ENCODE results near the gene TSKU.
"Not testable (repeated sequence)": the region's sequence is repeated elsewhere in the genome, so short reads cannot be mapped to it uniquely, and the experiment has no call there.

The TSKU gene

DNA sequence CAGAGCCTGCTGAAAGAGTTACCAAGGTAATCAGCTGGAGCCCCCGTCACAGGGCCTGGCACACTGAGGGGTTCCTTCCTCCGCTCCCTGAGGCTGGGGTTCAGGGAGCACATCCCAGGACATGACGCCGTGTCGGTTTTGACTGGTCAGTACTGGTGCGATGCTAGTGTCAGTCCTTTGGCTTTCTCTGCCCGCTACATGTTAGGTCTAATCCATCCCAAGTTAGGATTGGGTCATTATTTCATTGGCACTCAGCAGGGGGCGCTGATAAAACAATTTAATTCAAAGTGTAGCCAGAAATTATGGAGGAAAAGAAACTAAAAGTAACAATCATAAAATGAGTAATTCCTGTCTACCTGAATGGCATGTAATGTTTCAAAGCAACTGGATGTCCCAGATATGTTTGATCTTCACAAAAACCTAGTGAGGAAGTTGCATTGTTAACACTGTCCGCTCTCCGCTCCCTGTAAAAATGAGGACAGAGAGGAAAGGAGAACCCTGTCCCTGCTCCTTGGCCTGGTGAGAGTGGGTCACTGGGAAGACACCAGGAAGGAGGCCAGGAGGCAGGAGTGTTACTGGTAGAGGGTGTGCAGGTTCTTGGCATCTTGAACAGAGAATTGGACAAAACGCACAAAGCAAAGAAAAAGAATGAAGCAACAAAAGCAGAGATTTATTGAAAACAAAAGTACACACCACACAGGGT lies 27.1 kb downstream of the TSKU start:
- DNase-seq: peak; percentile 67
- in situ Hi-C loops (cut with MboI; ENCODE audit: low pct_unique_long_range_greater_than_20kb, low sequenced_read_pairs): no loop called here

DNA sequence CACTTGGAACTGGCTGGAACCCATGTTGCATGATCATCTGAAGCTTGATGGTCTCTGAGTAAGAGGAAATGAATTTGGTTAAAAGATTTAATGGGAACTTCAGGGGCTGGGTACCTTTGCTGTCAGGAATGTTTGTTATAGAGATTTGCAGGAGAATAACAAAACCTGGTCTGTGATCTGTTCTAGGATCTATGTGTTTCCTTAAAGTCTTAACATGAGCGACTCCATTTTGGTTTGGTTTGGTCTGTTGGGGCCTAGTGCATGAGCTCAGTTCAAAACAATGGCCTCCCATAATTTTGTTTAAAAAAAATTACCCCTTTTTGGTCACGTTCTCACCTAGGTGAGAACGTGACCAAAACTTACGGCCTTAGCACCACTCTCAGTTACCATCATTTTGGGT lies 28.1 kb downstream of the TSKU start:
- no peak for DNase-seq
- in situ Hi-C loops (cut with MboI; ENCODE audit: low pct_unique_long_range_greater_than_20kb, low sequenced_read_pairs): no loop called here

DNA sequence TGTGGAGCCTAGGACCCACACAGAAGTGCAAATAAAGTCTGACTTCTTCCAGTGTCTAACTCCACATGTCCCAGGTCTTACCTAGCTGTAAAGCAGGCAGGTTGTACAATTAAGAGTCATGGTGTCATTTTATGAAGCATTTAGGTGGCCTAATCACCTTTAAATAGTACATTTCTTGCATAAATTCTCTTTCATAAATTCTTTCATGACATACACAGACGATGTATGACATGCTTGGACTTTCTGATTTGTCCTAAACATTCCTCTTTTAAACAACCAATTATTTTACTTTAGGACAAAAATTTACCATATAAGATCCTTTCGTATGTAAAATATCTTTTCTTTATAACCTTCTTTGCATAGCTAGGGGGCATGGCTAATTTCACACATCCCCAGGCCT lies 31.3 kb downstream of the TSKU start:
- in situ Hi-C loops (cut with MboI; ENCODE audit: low pct_unique_long_range_greater_than_20kb, low sequenced_read_pairs): no loop called here
- DNase-seq: no peak

DNA sequence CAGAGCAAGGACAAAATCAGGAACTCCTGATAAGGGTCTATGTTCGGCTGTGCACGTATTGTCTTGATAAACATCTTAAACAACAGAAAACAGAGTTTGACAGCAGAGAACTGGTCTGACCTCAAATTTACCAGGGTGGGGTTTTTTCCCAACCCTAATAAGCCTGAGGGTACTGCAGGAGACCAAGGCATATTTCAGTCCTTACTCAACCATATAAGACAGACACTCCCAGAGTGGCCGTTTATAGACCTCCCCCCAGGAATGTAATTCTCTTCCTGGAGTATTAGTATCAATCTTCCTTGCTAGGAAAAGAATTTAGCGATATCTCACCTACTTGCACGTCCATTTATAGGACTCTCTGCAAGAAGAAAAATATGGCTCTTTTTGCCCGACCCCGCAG lies 32.5 kb downstream of the TSKU start:
- DNase-seq; in situ Hi-C loops (cut with MboI; ENCODE audit: low pct_unique_long_range_greater_than_20kb, low sequenced_read_pairs): not testable (repeated sequence)

DNA sequence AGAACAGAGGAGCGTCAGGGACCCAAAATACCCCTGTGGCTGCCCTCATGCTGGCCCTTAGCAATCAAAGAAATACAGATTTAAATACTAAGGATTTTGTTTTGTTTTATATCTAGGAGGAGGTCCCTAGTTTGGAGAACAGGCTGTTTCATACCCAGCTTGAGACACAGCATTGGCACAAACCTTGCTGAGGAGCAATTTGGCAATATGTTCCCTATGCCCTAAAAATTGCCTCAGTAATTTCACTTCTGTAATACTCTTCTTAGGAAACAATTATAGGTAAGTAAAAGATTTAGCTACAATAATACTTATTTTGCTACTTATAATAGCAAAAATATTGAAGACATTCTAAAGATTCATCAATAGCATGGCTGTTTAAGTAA lies 37.0 kb downstream of the TSKU start:
- in situ Hi-C loops (cut with MboI; ENCODE audit: low pct_unique_long_range_greater_than_20kb, low sequenced_read_pairs): no loop called here
- no peak for DNase-seq

DNA sequence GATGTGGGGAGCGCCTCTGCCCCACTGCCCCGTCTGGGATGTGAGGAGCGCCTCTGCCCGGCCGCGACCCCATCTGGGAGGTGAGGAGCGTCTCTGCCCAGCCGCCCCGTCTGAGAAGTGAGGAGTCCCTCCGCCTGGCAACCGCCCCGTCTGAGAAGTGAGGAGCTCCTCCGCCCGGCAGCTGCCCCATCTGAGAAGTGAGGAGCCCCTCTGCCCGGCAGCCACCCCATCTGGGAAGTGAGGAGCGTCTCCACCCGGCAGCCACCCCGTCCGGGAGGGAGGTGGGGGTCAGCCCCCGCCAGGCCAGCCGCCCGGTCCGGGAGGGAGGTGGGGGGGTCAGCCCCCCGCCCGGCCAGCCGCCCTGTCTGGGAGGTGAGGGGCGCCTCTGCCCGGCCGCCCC lies 38.2 kb downstream of the TSKU start:
- DNase-seq; in situ Hi-C loops (cut with MboI; ENCODE audit: low pct_unique_long_range_greater_than_20kb, low sequenced_read_pairs): not testable (repeated sequence)

DNA sequence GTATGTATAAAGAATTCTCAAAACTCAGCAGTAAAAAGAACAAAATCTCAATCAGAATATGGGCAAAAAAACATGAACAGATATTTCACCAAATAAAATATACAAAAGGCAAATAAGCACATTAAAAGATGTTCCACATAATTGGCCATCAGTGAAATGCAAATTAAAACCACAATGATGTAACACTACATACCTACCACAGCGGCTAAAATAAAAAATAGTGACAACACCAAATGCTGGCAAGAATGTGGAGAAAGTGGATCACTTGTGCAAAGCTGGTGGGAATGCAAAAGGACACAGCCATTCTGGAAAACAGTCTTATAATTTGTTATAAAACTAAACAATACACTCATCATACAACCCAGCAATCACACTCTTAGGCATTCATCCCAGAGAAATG lies 39.2 kb downstream of the TSKU start:
- DNase-seq: no peak
- in situ Hi-C loops (cut with MboI; ENCODE audit: low pct_unique_long_range_greater_than_20kb, low sequenced_read_pairs): no loop called here

DNA sequence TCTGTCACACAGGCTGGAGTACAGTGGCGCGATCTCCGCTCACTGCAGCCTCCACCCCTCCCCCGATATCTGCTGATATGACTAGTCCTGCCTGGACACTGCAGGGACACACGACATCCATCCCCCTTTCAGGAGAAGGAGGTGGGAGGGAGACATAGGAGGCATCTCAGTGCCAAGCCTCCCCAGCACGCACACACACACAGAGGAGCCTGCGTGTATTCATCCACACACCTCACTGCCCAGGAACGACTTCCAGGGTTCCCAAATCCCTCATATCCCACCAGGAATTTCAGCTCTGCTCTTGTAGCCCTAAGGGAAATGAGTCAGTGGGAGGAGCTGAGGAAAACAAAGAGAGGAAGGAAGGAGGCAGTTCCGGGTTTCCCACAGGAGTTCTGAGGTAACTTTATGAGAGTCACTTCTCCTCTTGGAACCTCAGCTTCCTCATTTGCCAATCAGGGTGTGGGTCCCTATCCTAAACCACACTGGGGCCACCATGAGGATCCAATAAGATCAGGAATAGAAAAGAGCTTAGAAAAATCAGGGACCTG lies 40.4 kb downstream of the TSKU start:
- in situ Hi-C loops (cut with MboI; ENCODE audit: low pct_unique_long_range_greater_than_20kb, low sequenced_read_pairs): no loop called here
- DNase-seq: peak; percentile 66

DNA sequence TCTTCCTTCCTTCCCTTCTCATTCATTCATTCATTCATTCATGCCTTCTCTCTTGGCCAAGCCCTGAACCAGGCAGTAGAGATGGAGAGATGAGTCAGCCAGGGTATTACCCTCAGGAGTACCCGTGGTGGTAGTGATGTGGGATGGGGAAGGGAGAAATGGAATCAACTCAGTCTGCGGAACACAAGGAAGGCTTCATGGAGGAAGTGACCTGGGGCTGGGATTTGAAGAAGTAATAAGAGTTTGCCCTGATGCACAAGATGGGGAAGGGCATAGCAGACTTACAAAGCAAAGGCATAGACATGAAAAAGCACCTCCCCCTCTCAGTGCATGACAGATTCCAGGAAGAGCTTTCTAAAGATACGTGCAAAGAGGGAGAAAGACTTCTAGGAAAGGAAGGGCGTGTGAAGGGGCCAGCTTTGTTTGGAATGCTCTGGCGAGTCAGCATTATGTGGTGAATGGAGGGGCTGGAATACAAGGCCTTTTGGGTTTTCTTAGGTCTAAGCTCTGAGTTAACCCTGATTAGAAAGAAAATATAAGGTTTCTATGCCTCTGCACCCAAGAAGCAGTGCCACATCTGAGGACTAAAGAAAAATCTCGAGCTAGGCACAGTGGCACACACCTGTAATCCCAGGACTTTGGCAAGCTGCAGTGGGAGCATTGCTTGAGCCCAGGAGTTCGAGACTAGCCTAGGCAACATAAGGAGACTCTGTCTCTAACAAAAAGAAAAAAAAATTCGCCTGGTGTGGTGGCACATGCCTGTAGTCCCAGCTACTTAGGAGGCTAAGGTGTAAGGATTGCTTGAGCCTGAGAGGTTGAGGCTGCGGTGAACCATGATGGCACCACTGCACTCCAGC lies 41.2 kb downstream of the TSKU start:
- in situ Hi-C loops (cut with MboI; ENCODE audit: low pct_unique_long_range_greater_than_20kb, low sequenced_read_pairs): no loop called here
- peak; percentile 70 for DNase-seq

DNA sequence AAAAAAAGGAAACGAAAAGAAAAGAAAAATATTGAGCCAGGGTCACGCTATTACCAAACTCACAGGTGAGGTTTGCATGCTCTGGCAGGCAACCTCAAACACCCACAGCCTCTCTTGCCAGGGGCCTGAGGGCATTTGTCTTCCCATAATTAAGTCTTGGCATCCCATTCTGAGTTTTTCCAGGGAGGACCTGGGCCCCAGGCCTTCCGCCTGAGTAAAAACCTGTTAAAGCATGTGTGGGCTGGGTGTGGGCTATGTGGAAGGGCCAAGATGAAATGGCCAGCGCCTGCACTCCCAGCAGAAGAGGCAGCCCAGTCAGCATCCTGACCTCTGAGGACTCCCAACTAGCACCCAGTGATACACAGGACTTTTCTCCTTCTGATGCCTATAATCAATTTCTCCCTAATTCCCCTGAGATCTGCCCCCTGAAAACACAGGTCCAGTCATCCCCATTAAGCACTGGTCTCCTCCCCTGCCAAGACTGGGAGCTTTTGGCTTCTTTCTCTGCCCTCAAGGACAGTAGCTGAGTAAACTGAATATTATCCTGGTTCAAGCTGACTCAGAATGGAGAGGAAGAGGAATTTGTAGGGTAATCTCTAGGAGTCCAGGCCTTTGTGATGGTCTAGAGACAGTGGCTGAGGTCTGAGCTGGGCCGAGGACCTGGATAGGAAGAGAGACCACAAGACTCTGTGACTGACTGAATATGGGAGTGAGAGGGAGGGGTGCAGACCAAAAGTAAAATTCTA lies 42.0 kb downstream of the TSKU start:
- DNase-seq: no peak
- in situ Hi-C loops (cut with MboI; ENCODE audit: low pct_unique_long_range_greater_than_20kb, low sequenced_read_pairs): no loop called here

DNA sequence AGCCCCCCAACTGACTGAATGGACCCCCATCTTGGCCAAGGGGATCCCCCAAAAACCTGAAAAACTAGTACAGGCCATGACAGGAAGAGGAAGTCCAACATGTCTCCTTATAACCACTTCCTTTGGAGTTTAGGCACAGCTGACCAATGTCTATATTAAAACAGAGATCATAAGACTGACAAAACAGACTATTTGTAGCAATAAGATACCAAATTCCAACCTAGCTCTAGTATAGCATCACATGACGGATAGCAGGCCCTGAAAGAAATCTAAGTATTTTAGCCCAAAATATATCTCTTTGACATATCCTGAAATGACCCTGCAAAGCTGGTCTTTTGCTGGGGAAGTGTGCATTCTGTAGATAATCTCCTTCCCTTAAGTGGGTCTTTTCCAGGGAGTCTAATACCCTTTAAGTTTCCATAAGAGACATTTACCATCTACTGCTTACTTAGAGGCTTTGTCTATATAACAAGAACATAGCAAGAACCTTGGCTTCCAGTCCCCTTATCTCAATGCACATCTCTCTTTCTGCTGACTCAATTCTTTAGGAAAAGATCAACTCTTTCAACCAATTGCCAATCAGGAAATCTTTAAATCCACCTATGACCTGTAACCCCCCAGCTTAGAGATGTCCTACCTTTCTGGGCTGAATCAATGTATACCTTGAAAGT lies 42.7 kb downstream of the TSKU start:
- in situ Hi-C loops (cut with MboI; ENCODE audit: low pct_unique_long_range_greater_than_20kb, low sequenced_read_pairs): no loop called here

DNA sequence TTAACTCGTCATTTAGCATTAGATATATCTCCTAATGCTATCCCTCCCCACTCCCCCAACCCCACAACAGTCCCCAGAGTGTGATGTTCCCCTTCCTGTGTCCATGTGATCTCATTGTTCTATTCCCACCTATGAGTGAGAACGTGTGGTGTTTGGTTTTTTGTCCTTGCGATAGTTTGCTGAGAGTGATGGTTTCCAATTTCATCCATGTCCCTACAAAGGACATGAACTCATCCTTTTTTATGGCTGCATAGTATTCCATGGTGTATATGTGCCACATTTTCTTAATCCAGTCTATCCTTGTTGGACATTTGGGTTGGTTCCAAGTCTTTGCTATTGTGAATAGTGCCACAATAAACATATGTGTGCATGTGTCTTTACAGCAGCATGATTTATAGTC lies 43.4 kb downstream of the TSKU start:
- in situ Hi-C loops (cut with MboI; ENCODE audit: low pct_unique_long_range_greater_than_20kb, low sequenced_read_pairs); DNase-seq: not testable (repeated sequence)

More for the DNA sequence above, 42.7 kb downstream of the TSKU start:
- DNase-seq: no peak

DNA sequence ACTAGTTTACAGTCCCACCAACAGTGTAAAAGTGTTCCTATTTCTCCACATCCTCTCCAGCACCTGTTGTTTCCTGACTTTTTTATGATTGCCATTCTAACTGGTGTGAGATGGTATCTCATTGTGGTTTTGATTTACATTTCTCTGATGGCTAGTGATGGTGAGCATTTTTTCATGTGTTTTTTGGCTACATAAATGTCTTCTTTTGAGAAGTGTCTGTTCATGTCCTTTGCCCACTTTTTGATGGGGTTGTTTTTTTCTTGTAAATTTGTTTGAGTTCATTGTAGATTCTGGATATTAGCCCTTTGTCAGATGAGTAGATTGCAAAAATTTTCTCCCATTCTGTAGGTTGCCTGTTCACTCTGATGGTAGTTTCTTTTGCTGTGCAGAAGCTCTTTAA lies 43.8 kb downstream of the TSKU start:
- in situ Hi-C loops (cut with MboI; ENCODE audit: low pct_unique_long_range_greater_than_20kb, low sequenced_read_pairs): not testable (repeated sequence)

DNA sequence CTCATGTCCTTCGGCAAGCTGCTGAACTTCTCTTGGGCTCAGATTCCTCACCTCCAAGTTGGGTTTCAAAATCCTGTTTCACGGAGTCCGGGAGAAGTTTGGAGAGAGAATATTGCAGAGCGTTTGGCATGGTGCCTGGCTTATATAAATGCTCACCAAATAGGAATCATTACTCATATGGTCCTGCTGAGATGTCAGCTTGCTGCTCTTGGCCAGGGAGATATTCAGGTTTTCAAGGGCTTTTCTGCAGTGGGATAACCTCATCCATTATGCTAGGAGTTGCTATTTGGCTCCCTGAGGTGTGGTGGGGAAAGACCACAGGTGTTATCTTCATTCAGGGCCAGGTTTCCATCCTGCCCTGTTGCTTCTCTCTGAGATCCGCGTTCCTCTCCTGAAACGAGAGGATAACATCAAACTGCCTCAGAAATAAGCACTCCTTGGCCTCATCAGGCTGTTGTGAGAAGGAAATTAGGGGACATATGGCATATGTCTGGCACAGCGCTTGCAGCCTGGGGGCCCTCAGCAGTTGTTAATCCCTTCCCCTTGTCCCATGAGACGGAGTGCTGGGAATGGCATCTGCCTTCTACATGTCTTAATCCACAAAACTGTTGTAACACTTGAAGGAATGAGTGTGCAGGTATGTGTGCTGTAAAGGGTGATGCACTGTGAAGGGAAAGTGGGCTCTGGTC lies 47.6 kb downstream of the TSKU start:
- no peak for DNase-seq
- in situ Hi-C loops (cut with MboI; ENCODE audit: low pct_unique_long_range_greater_than_20kb, low sequenced_read_pairs): no loop called here

More for the DNA sequence above, 43.8 kb downstream of the TSKU start:
- not testable (repeated sequence) for DNase-seq

DNA sequence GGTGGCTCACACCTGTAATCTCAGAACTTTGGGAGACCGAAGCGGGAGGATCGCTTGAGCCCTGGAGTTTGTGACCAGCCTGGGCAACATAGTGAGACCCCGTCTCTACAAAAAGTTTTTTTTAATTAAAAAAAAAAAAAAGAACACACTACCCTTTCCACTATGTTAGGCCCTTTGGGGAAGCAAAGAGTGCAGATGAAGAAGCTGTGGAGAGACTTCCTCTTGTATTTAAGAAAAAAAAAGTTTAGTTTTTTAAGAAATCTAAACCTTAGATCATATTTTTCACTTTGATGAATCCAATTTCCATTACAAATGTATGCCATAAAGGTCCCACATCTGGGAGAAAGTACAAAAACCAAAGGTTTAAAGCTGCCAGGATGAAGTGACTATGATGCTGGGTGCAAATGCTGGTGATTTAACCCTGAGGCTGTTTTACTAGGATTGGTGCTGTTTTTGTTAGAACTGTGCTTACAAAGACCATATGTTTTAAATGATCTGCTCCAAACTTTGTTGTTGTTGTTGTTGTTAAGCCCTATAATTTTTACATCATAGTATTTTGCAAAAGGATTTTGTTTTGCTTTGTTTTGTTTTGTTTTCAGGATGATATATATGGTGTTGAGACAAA lies 48.6 kb downstream of the TSKU start:
- in situ Hi-C loops (cut with MboI; ENCODE audit: low pct_unique_long_range_greater_than_20kb, low sequenced_read_pairs): no loop called here
- no peak for DNase-seq

DNA sequence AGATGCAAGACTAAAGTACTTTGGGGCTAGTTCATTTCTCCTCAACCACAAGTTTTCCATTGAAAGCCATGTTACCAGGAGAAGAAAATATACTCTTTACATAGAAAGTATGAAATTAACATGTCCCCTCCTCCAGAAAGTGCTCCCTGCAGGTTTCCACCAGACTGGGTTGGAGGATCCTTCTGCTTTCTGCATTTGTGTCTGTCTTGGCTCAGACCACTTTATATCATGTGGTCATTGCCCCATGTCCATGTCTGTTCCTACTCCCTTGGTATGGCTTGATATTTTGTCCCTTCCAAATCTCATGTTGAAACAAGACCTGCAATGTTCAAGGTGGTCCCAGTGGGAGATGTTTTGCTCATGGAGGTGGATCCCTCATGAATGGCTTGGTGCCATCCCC lies 49.2 kb downstream of the TSKU start:
- no peak for DNase-seq
- in situ Hi-C loops (cut with MboI; ENCODE audit: low pct_unique_long_range_greater_than_20kb, low sequenced_read_pairs): no loop called here

DNA sequence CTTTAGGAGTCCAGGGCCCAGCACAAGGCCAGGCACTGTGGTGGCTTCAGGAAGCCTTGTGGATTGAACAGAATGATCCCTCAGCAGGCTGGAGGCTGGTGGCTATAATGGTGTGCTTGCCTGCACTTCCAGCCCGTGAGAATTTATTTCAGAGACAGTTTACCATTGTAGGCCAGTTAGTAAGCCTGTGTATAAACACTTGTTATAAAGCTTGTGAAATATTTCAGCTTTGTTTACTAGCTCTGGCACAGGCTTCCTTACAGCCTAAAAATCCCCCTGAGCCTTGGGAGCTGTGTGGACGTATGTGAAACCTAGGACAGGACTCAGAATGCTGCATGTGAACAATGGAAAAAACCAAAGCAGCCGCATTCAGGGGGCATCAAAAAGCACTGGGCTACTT lies 51.0 kb downstream of the TSKU start:
- in situ Hi-C loops (cut with MboI; ENCODE audit: low pct_unique_long_range_greater_than_20kb, low sequenced_read_pairs): no loop called here
- DNase-seq: no peak

DNA sequence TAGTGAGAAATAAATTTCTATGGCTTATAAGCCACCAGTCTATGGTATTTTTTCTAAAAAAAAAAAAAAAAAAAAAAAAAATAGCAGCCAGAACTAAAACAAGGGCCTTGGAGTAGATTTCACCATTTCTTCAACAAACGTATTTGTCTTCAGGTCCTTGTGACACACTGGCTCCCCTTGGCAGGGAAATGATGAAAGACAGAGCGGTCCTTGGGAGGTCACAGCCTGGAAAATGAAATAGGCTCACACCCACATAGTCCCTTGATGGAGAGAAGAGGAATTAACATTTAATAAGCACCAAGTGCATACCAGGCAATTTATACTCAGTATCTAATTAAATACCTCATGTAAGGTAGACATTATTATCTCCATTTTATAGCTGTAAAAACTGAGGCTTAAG lies 51.9 kb downstream of the TSKU start:
- in situ Hi-C loops (cut with MboI; ENCODE audit: low pct_unique_long_range_greater_than_20kb, low sequenced_read_pairs): no loop called here
- no peak for DNase-seq

Measured in KBM-7 (cell line).